Transverse colon (tissue), 4 donors: Measurements from ENCODE around the gene KLHDC8A. TPM values are rescaled to one million over a fixed set of nuclear protein-coding genes. Genes with fewer than 3 reads are reported as not detected.
"Not testable (repeated sequence)": the region's sequence is repeated elsewhere in the genome, so short reads cannot be mapped to it uniquely, and the experiment has no call there.

ENCODE experiments used
- DNase-seq: peaks from one replicate; pipeline ENCODE4 v3.0.0-alpha.2; 2019
- H3K27ac ChIP-seq, 4 donors: fragments of 200-600 bp; sonication (generic); 2 replicates each; pipeline ENCODE4 v1.5.1; 2016 to 2018; ENCODE audit warnings: inconsistent platforms in 4 of 4
- H3K27me3 ChIP-seq: fragments of 200-600 bp; sonication (generic); 2 replicates; pipeline ENCODE4 v1.5.1; 2017; ENCODE audit warnings: inconsistent platforms
- H3K36me3 ChIP-seq, 4 donors: fragments of 200-600 bp; sonication (generic); 2 replicates each; pipeline ENCODE4 v1.5.1; 2017 to 2019; ENCODE audit warnings: inconsistent platforms in 4 of 4
- H3K4me1 ChIP-seq, 4 donors: fragments of 200-600 bp; sonication (generic); 2 replicates each; pipeline ENCODE4 v1.5.1; 2017 to 2020; ENCODE audit warnings: inconsistent platforms in 4 of 4
- H3K4me3 ChIP-seq, 4 donors: fragments of 200-600 bp; sonication (generic); 1 replicate in 1 of 4; 2 replicates in 3 of 4; pipeline versions ENCODE4 v1.5.1 to v1.6.1; 2017 to 2019; ENCODE audit warnings: inconsistent platforms in 4 of 4
- H3K9me3 ChIP-seq, 2 donors: fragments of 200-600 bp; sonication (generic); 2 replicates each; pipeline ENCODE4 v1.5.1; 2017 to 2019; ENCODE audit warnings: inconsistent platforms in 2 of 2
- CTCF ChIP-seq, 5 experiments: fragments of 200-600 bp in 3 of 5; fragments of 450-650 bp in 2 of 5; sonication (generic) in 3 of 5; IDR thresholded peaks; 1 replicate in 2 of 5; 2 replicates in 3 of 5; pipeline ENCODE4 v1.5.1; 2016 to 2017; ENCODE audit warnings: antibody characterized with exemption in 5 of 5, inconsistent platforms in 3 of 5, mild to moderate bottlenecking in 2 of 5, moderate library complexity in 1 of 5
- EP300 ChIP-seq: sonication (generic); formaldehyde crosslinking; IDR thresholded peaks from one replicate; pipeline ENCODE4 v1.6.1; 2017; ENCODE audit warnings: antibody characterized with exemption, low read depth
- POLR2A ChIP-seq: fragments of 450-650 bp; IDR thresholded peaks from one replicate; pipeline ENCODE4 v1.6.1; 2016; ENCODE audit warnings: antibody characterized with exemption, mild to moderate bottlenecking, moderate library complexity
- POLR2AphosphoS5 ChIP-seq, 3 donors: sonication (generic); formaldehyde crosslinking; IDR thresholded peaks; one replicate each; pipeline ENCODE4 v1.6.1; 2016; ENCODE audit warnings: antibody characterized with exemption in 3 of 3
- WGBS, 2 donors: methylation state at CpG; one replicate each; pipeline ENCODE4 v1.1.5; 2018; ENCODE audit warnings: low coverage in 1 of 2; 5-methylcytosine and 5-hydroxymethylcytosine counted together
- in situ Hi-C, 4 donors: fragments of 200-750 bp; cut with MboI; loops; one replicate each; pipeline versions ENCODE4 v1.15.0 to v1.15.1; 2017; ENCODE audit warnings: low sequenced_read_pairs in 3 of 4, low pct_ligation_motif_present in 1 of 4, low pct_unique_long_range_greater_than_20kb in 1 of 4
- intact Hi-C: fragments of 100-400 bp; cut with DNase I; formaldehyde crosslinking; loops from one replicate; pipeline ENCODE4 v1.15.1; 2023; ENCODE audit warnings: low total_unique reads
- total RNA-seq, 4 donors: library from RNA; depleted of rRNA; stranded (reverse); fragments of >200 nt; gene quantifications; one replicate each; pipeline ENCODE4 v1.1.0, GENCODE V29; 2016

KLHDC8A gene, protein sequence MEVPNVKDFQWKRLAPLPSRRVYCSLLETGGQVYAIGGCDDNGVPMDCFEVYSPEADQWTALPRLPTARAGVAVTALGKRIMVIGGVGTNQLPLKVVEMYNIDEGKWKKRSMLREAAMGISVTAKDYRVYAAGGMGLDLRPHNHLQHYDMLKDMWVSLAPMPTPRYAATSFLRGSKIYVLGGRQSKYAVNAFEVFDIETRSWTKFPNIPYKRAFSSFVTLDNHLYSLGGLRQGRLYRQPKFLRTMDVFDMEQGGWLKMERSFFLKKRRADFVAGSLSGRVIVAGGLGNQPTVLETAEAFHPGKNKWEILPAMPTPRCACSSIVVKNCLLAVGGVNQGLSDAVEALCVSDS
- total RNA-seq, result under 1 TPM in 2 of 4 donors, not detected in 2; 0.32 to 0.41 TPM

DNA sequence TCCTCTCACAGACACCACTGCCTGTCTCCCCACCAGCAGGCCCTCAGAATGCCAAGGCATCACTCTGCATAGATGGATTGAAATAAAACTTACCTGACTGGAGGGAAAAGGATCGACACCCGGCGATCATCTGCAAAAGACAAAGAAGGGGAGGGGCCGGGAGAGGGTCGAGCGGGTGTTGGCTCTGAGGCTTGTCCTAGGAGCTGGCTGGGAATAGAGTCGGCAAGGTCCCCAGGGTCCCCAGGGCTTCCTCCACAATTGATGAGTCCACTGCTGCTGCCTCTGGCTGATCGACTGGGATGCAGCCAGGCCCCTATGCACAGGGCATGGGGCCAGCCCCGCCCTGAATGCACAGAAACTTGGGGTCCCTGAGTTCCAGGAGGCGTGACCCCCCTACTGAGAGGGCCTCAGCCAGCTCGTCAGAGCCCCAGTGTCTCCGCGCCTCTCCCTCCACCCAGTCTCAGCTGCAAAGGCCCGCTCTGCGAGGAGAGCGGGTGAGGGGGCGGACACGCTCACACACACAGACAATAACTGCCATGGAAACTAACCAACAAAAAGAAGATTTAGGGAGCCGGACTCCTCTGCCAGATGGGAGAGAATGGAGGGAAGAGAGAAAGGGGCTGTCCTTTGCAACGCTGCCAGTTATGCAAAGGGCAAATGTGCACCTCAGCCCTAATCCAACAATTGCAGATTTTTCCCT is at the start of gene KLHDC8A:
TSS of gene KLHDC8A (minus strand) at position 483 of the 700 bp plus-strand sequence. CDS start 13,318 bp downstream, outside the sequence.
- H3K27me3 ChIP-seq, result no peaks in the 10 kb centered on the region
- H3K9me3 ChIP-seq, result no peaks in the 10 kb centered on the region
- H3K4me3 ChIP-seq, result no peak within 1 kb of the TSS
- WGBS, 2 donors, result 64% methylated on average over 20 of the region's 20 CpGs; no CpG with 5 or more reads in 1 of the 2 donors
- no peak for DNase-seq
- in situ Hi-C loops, result no loop called here
- no peaks in the 10 kb centered on the region for H3K36me3 ChIP-seq
- intact Hi-C loops, result loop anchor here (10.0 kb wide), 1 partner anchor 78 kb away; no protein-coding TSS in a partner anchor
- no peak for TF ChIP-seq POLR2A
- no peak for TF ChIP-seq EP300
- TF ChIP-seq POLR2AphosphoS5 (IDR thresholded peaks at IDR 0.05), result no peak
- no peak for TF ChIP-seq CTCF (IDR thresholded peaks at IDR 0.05)
- H3K27ac ChIP-seq, result peak within 1 kb of the TSS in 3 of 4 donors; percentile 19 to 62 (median 30)
- H3K4me1 ChIP-seq, result peaks cover 4 to 31% (median 12%) of the 10 kb centered on the region in 4 donors

- intact Hi-C loops, H3K36me3 ChIP-seq, H3K4me1 ChIP-seq, H3K9me3 ChIP-seq, H3K4me3 ChIP-seq, H3K27ac ChIP-seq, in situ Hi-C loops, DNase-seq, H3K27me3 ChIP-seq: not testable (repeated sequence)
- whole genome bisulfite sequencing, 2 donors, result 83% methylated on average over 7 of the region's 12 CpGs; no CpG with 5 or more reads in 1 of the 2 donors
These were observed 49.5 kb upstream of the KLHDC8A start for GRCh38 chr1:205406252-205406651.

- DNase-seq, H3K36me3 ChIP-seq, H3K9me3 ChIP-seq, H3K27me3 ChIP-seq, H3K4me1 ChIP-seq, H3K27ac ChIP-seq, in situ Hi-C loops, intact Hi-C loops, H3K4me3 ChIP-seq: not testable (repeated sequence)
- WGBS, 2 donors, result 40 to 84% methylated on average over 2 to 3 of the region's 3 CpGs
These were observed 47.8 kb upstream of the KLHDC8A start for GRCh38 chr1:205404484-205404883.

- in situ Hi-C loops, result loop anchor here in 1 of 4 donors (10.0 kb wide), 2 partner anchors 86 to 126 kb away; no protein-coding TSS in a partner anchor
- WGBS, 2 donors, result 73 to 85% methylated on average over 2 to 4 of the region's 4 CpGs
These were observed 41.9 kb upstream of the KLHDC8A start for GRCh38 chr1:205398586-205398985.

More at GRCh38 chr1:205398586-205398985, 41.9 kb upstream of the KLHDC8A start:
- TF ChIP-seq POLR2AphosphoS5 (IDR thresholded peaks at IDR 0.05), result no peak
- no peak for TF ChIP-seq EP300
- TF ChIP-seq POLR2A, result no peak
- TF ChIP-seq CTCF (IDR thresholded peaks at IDR 0.05), result no peak
- Histone ChIP-seq H3K4me3 (no peak overlapping the region), H3K36me3 (no peaks in the 10 kb centered on the region), H3K27me3 (peaks cover 4% of the 10 kb centered on the region), H3K9me3 (no peaks in the 10 kb centered on the region), H3K27ac (no peak overlapping the region), H3K4me1 (no peaks in the 10 kb centered on the region)
- intact Hi-C loops, result loop anchor here (5.0 kb wide), 1 partner anchor 84 kb away; no protein-coding TSS in a partner anchor
- DNase-seq, result no peak
